Jurkat, Clone E6-1 (cell line): Measurements from ENCODE around the gene FYB2. TPM values are rescaled to one million over a fixed set of nuclear protein-coding genes. Genes with fewer than 3 reads are reported as not detected.

Experiments used
- DNase-seq: peaks from one replicate; pipeline ENCODE4 v3.0.0-alpha.2; 2011; ENCODE audit warnings: low read depth, low spot score
- H3K4me3 ChIP-seq: 2 replicates; pipeline ENCODE4 v1.5.1; 2011; ENCODE audit warnings: mild to moderate bottlenecking, low read length, control low read depth, moderate library complexity
- polyA plus RNA-seq: library from polyadenylated mRNA; unstranded; fragments of >200 nt; gene quantifications from one replicate; pipeline ENCODE4 v1.2.1, GENCODE V29; 2012; ENCODE audit warnings: missing spikeins; ENCODE audit not compliant: insufficient read length, insufficient read depth

The FYB2 gene, protein sequence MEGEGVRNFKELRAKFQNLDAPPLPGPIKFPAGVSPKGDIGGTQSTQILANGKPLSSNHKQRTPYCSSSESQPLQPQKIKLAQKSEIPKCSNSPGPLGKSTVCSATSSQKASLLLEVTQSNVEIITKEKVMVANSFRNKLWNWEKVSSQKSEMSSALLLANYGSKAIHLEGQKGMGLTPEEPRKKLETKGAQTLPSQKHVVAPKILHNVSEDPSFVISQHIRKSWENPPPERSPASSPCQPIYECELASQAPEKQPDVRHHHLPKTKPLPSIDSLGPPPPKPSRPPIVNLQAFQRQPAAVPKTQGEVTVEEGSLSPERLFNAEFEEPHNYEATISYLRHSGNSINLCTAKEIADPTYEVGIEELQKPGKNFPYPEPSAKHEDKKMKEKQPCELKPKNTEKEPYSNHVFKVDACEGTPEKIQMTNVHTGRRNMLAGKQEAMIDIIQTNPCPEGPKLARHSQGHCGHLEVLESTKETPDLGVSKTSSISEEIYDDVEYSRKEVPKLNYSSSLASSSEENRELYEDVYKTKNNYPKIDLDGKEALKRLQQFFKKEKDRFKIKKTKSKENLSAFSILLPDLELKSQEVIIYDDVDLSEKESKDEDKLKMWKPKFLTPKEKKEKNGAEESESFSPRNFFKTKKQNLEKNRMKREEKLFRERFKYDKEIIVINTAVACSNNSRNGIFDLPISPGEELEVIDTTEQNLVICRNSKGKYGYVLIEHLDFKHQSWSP
- not detected for polyA plus RNA-seq

GRCh38 chr1:56819387-56819899, at the start of gene FYB2:
Gene FYB2, minus strand, starts transcription at chr1:56819404. Its CDS starts 114 bp downstream, at chr1:56819290.
- DNase-seq: no peak
- H3K4me3 ChIP-seq: no peak within 1 kb of the TSS

GRCh38 chr1:56868761-56869160, 49.6 kb upstream of the FYB2 start:
- no peak for DNase-seq
- no peak overlapping the region for H3K4me3 ChIP-seq

- no peak overlapping the region for H3K4me3 ChIP-seq
- DNase-seq: no peak
Measured at GRCh38 chr1:56867491-56867890, 48.3 kb upstream of the FYB2 start.

DNA sequence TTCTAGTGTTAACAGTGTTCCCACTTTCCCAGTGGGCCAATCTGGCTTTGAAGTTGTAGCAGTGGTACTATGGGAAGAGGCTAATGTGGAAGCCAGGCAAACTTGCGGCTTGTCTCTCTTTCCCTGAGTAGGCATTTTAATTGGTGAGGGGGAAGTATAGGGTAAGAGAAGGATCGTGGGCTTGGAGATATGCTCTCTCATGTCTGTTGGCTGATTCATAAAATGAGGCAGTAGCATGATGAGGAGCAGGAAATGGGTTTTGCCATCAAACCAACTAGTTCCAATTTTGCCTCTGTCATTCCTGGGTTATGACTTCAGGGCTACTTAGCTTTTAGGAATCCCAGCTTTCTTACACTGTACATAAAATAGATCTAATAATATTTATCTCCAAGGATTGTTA, 47.5 kb upstream of the FYB2 start:
- no peak for DNase-seq
- H3K4me3 ChIP-seq: no peak overlapping the region

- no peak for DNase-seq
Measured at GRCh38 chr1:56864430-56864829, 45.2 kb upstream of the FYB2 start.

DNA sequence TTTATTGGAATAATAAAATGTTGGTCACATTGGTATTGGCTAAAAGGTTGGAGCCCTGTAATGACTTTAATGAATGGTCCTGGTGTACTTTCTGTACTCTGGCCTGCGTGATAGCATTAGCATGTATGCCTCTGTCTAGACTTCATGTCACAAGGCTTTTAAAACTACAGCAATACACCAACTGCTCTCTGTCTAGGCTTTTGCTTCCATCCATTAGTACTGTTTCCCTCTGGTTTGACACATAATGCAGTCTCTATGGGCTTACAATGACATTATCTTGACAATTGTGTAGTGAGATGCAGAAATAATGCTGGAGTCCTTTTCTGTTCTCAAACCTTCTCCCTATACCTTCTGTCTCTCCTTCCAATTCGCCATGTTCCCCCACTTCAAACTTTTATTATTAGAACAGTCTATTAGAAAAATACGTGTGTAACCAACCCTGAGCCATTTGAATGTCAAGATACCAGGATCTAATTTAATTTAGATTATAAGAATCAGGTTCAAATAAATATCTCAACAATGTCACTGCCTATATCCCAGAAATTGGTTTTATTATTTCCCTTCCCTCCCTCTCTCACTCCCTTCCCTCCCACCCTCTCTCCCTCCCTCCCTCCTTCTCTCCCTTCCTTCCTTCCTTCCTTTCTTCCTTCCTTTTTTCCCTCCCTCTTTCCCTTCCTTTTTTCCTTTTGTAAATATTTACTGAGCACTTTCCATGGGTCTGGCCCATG, 44.2 kb upstream of the FYB2 start:
- DNase-seq: no peak
- no peak overlapping the region for H3K4me3 ChIP-seq

More at GRCh38 chr1:56864430-56864829, 45.2 kb upstream of the FYB2 start:
- H3K4me3 ChIP-seq: no peak overlapping the region

- no peak overlapping the region for H3K4me3 ChIP-seq
- DNase-seq: no peak
Measured at GRCh38 chr1:56859287-56859686, 40.1 kb upstream of the FYB2 start.

DNA sequence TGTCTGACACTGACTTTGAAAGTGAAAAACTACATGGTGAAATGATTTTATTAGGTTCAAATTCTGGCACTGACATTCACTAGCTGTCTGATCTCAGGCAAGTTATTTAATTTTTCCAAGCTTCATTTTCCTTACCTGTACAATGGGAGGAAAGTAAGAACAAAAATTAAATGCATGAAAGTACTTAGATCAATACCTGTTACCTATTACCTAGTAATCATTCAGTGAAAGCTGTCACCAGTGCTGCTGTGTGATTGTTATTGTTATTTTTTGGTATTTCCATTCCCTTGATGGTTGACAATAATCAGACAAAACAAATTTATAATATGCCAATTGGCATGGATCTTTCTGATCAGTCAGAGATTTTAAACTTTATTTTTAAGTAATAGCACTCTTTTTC, 37.0 kb upstream of the FYB2 start:
- DNase-seq: no peak
- no peak overlapping the region for H3K4me3 ChIP-seq

DNA sequence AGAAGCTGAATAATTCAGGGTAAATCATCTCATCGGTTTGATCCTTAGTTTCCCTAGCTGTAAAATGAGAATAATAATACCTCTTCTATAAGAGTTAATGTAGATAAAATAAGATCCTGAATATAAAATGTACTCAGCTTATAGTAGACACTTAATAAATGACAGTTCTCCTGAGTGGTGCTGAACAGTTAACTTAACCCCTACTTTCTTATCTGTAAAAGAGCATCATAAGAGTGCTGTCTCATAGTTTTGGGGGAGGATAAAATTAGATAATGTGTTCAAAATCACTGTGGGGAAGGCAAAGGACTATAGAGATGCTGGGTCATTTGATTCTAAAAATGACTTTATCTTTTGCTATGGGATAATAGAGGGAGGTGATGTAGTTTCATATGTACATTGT, 36.0 kb upstream of the FYB2 start:
- H3K4me3 ChIP-seq: no peak overlapping the region
- no peak for DNase-seq

DNA sequence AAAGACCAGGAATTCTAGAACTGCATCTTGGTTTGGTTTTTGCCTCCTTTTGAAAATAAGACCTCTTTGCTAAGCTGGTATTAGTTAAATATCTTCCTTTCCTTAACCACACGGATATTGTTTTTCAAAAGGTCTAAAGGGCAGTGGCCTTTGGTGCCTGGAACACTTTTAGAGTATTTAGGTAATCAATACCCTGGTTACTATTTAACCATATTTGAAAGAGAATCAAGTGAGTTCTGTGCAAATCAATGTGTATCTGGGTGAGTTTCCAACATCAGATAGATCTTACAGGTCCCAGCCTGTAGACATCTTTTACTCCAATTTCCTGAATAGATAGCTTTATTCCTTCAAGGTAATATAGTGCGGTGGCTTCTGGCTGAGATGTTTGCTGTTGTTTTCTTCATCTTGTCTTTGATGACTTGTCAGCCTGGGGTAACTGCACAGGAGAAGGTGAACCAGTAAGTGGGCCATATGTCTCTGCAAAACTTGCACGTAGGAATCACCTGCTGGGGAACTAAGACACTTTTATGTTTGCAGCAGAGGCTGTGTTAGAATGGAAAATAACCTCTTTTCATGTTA, 35.4 kb upstream of the FYB2 start, which contains the start of gene C8A:
Gene C8A, plus strand, starts transcription at position 277 of the 579 bp plus-strand sequence. Its CDS starts 105 bp downstream, at position 382.
- DNase-seq: no peak
- H3K4me3 ChIP-seq: no peak within 1 kb of the TSS

- no peak for DNase-seq
- no peak overlapping the region for H3K4me3 ChIP-seq
Measured at GRCh38 chr1:56852476-56852875, 33.3 kb upstream of the FYB2 start.

- H3K4me3 ChIP-seq: no peak overlapping the region
- no peak for DNase-seq
Measured at GRCh38 chr1:56850922-56851321, 31.7 kb upstream of the FYB2 start.

DNA sequence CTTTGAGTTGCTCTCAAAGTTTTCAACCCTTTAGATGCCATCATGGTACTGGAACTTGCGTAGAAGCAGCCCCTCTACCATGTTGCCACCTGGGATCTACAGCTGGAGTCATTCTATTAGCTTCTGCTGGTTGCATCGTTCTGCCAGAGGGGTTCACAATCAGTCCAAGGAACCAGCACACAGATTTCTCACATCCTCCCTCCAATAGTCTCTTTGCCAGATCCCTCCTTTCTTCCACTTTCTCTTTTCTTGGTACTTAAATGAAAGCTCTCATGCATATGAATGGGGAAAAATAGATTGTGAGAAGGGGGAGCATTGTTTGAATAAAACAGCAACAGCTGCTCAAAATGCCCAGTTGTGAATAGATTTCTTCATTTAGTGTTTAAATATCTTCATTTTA, 31.2 kb upstream of the FYB2 start:
- no peak overlapping the region for H3K4me3 ChIP-seq
- no peak for DNase-seq

DNA sequence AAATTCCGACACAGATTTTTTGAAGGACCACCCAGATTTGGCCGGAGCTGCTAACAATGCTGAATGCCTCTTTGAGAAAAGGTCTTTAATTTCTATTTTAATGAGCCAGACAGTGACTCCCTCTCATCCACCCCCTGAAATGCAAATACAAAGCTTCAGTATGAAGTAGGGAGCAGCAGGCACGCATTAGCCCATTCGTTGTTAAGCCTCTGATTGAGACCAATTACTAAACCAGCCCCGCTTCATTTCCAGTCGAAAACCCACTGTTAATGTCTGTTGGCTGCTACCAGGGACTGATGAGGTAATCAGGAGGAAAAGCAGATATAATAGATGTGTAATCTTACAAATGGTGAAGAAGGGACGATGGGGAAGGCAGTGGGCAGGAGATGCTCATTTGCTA, 30.5 kb upstream of the FYB2 start:
- no peak overlapping the region for H3K4me3 ChIP-seq
- no peak for DNase-seq

DNA sequence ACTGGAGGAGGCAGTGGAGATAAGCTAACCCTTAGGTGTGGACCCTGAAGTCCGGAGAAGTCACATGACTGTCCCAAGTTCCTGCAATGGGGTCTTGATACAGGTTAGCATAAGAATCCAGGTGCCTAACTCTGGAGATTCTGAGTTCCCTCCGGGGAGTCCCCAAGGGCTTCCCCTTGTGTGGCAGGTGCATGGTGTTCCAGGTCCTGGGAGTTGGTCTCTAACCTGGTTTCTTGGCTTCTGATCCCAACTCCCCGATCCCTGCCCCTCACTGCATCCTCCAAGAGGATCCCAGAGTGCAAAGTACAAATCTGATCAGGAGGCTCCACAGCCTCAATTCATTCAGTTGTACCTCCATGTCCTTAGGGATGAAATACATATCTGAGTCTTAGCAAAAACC, 26.1 kb upstream of the FYB2 start:
- DNase-seq: no peak
- H3K4me3 ChIP-seq: no peak overlapping the region

GRCh38 chr1:56844545-56845136, 25.4 kb upstream of the FYB2 start:
- no peak for DNase-seq
- no peak overlapping the region for H3K4me3 ChIP-seq

- DNase-seq: no peak
- H3K4me3 ChIP-seq: no peak overlapping the region
Measured at GRCh38 chr1:56843544-56843943, 24.3 kb upstream of the FYB2 start.

- no peak for DNase-seq
- H3K4me3 ChIP-seq: no peak overlapping the region
Measured at GRCh38 chr1:56838759-56839158, 19.6 kb upstream of the FYB2 start.
